Neuronal stem cell (in vitro differentiated cells): ENCODE measurements around the gene RAP1A.

ENCODE experiments used
- DNase-seq: peaks from one replicate; pipeline ENCODE4 v3.0.0-alpha.2; 2013; ENCODE audit warnings: low spot score
- H2AFZ ChIP-seq: one replicate; pipeline ENCODE4 v1.6.1; 2013; ENCODE audit warnings: mild to moderate bottlenecking, low read length, inconsistent platforms
- H2AK5ac ChIP-seq: 2 replicates; pipeline ENCODE4 v1.6.1; 2013; ENCODE audit warnings: low read depth, mild to moderate bottlenecking, inconsistent platforms, low read length, moderate library complexity, mixed read lengths
- H2BK120ac ChIP-seq: 2 replicates; pipeline ENCODE4 v1.6.1; 2013; ENCODE audit warnings: low read depth, mild to moderate bottlenecking, inconsistent platforms, low read length, moderate library complexity, mixed read lengths
- H2BK12ac ChIP-seq: one replicate; pipeline ENCODE4 v1.6.1; 2013; ENCODE audit warnings: low read length, inconsistent platforms
- H2BK15ac ChIP-seq: 2 replicates; pipeline ENCODE4 v1.6.1; 2013; ENCODE audit warnings: mild to moderate bottlenecking, low read length, inconsistent platforms, mixed read lengths
- H2BK5ac ChIP-seq: one replicate; pipeline ENCODE4 v1.6.1; 2013; ENCODE audit warnings: inconsistent platforms, mild to moderate bottlenecking, low read length, moderate library complexity
- H3K14ac ChIP-seq: one replicate; pipeline ENCODE4 v1.6.1; 2013; ENCODE audit warnings: low read length, inconsistent platforms
- H3K18ac ChIP-seq: 2 replicates; pipeline ENCODE4 v1.6.1; 2013; ENCODE audit warnings: low read length, inconsistent platforms
- H3K23ac ChIP-seq: 2 replicates; pipeline ENCODE4 v1.6.1; 2013; ENCODE audit warnings: low read depth, mild to moderate bottlenecking, mixed read lengths, low read length, inconsistent platforms; ENCODE audit not compliant: poor library complexity
- H3K27ac ChIP-seq: replicated peaks from 3 replicates; pipeline ENCODE4 v1.5.1; 2013; ENCODE audit warnings: low read length, inconsistent platforms
- H3K27me3 ChIP-seq, 3 experiments: 2 replicates each; pipeline ENCODE4 v1.6.1; 2013; ENCODE audit warnings: low read length in 3 of 3, mild to moderate bottlenecking in 2 of 3, inconsistent platforms in 1 of 3, low read depth in 1 of 3, mixed read lengths in 1 of 3, moderate library complexity in 1 of 3; ENCODE audit not compliant: control insufficient read depth in 3 of 3, insufficient read depth in 3 of 3
- H3K36me3 ChIP-seq, 2 donors: replicated peaks in 1 of 2; 2 replicates each; pipeline ENCODE4 v1.6.1; 2013; ENCODE audit warnings: low read length in 2 of 2; ENCODE audit not compliant: control insufficient read depth in 2 of 2, insufficient read depth in 2 of 2
- H3K4ac ChIP-seq: 2 replicates; pipeline ENCODE4 v1.6.1; 2013; ENCODE audit warnings: inconsistent platforms, mild to moderate bottlenecking, low read length, moderate library complexity
- H3K4me1 ChIP-seq, 2 donors: 1 replicate in 1 of 2; 2 replicates in 1 of 2; pipeline ENCODE4 v1.6.1; 2013; ENCODE audit warnings: low read length in 2 of 2, low read depth in 1 of 2; ENCODE audit not compliant: control insufficient read depth in 2 of 2, insufficient read depth in 1 of 2
- H3K4me2 ChIP-seq: one replicate; pipeline ENCODE4 v1.6.1; 2013; ENCODE audit warnings: mild to moderate bottlenecking, low read length, inconsistent platforms; ENCODE audit not compliant: insufficient read depth, poor library complexity, severe bottlenecking
- H3K4me3 ChIP-seq, 2 donors: 2 replicates each; pipeline ENCODE4 v1.5.1; 2013; ENCODE audit warnings: low read length in 2 of 2, mild to moderate bottlenecking in 2 of 2, inconsistent platforms in 1 of 2, moderate library complexity in 1 of 2
- H3K79me1 ChIP-seq: one replicate; pipeline ENCODE4 v1.6.1; 2013; ENCODE audit warnings: low read depth, mild to moderate bottlenecking, inconsistent platforms, low read length, moderate library complexity
- H3K9ac ChIP-seq: one replicate; pipeline ENCODE4 v1.6.1; 2013; ENCODE audit warnings: mild to moderate bottlenecking, low read depth, low read length, inconsistent platforms; ENCODE audit not compliant: poor library complexity
- H3K9me3 ChIP-seq, 2 donors: replicated peaks in 1 of 2; 2 replicates each; pipeline versions ENCODE3 to v1.6.1; 2013; ENCODE audit warnings: low read length in 2 of 2, mild to moderate bottlenecking in 2 of 2, inconsistent platforms in 1 of 2, low read depth in 1 of 2, mixed read lengths in 1 of 2, moderate library complexity in 1 of 2; ENCODE audit not compliant: control insufficient read depth in 2 of 2, insufficient read depth in 1 of 2
- H4K8ac ChIP-seq: one replicate; pipeline ENCODE4 v1.6.1; 2013; ENCODE audit warnings: low read depth, mild to moderate bottlenecking, inconsistent platforms, low read length, moderate library complexity
- H4K91ac ChIP-seq: one replicate; pipeline ENCODE4 v1.6.1; 2013; ENCODE audit warnings: low read length, low read depth, mild to moderate bottlenecking, inconsistent platforms; ENCODE audit not compliant: poor library complexity
- WGBS, 2 donors: extraction: QIAGEN DNeasy Blood & Tissue Kit; methylation state at CpG; one replicate each; pipeline ENCODE4 v1.1.7; 2013; ENCODE audit warnings: missing lambda C conversion rate in 2 of 2, mixed read lengths in 1 of 2; ENCODE audit not compliant: insufficient read length in 2 of 2, insufficient replicate concordance in 1 of 2; ENCODE audit errors: extremely low coverage in 2 of 2; 5-methylcytosine and 5-hydroxymethylcytosine counted together

The RAP1A gene

DNA sequence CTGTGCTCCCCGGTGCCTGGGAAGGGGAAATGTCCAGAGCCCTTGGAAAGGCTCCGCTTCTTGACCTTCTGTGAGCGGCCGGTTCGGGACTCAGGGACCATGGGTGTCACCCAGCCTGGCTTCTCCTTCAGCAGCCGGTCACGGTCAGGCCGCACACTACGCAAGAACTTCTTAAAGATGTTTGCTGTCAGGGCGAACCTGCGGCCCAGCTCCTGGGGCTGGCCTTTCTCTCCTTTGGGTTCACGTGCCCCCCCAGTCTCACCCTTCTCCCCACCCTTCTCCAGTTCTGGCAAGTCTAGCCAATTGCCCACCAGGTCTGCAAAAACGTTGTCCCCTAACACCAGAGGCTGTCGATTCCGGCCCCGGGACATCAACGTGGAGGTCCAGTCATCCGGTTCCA is 107.5 kb downstream of the RAP1A start:
- H3K4me1 ChIP-seq, result peaks cover 14 to 39% of the 10 kb centered on the region in 2 donors
- no peaks in the 10 kb centered on the region for H3K27me3 ChIP-seq
- H3K18ac ChIP-seq, result peak overlapping the region; percentile 58
- no peak overlapping the region for H2AFZ ChIP-seq
- H3K23ac ChIP-seq, result peak overlapping the region; percentile 47
- H3K9ac ChIP-seq, result peak overlapping the region; percentile 6
- WGBS, 2 donors, result no CpG with 5 or more reads among the region's 18 CpGs
- H3K36me3 ChIP-seq, result peaks cover 0 to 11% of the 10 kb centered on the region in 2 donors
- H2BK12ac ChIP-seq, result no peak overlapping the region
- DNase-seq, result no peak
- peaks cover 5% of the 10 kb centered on the region for H3K79me1 ChIP-seq
- peak overlapping the region; percentile 61 for H2AK5ac ChIP-seq
- no peak overlapping the region for H3K27ac ChIP-seq
- no peak overlapping the region for H4K91ac ChIP-seq
- no peak overlapping the region for H3K4me3 ChIP-seq
- H3K9me3 ChIP-seq, result no peaks in the 10 kb centered on the region
- no peak overlapping the region for H3K14ac ChIP-seq
- no peak overlapping the region for H3K4ac ChIP-seq
- H2BK120ac ChIP-seq, result no peak overlapping the region
- H4K8ac ChIP-seq, result no peak overlapping the region
- H2BK5ac ChIP-seq, result peak overlapping the region; percentile 33
- H3K4me2 ChIP-seq, result no peak overlapping the region
- peak overlapping the region; percentile 42 for H2BK15ac ChIP-seq

DNA sequence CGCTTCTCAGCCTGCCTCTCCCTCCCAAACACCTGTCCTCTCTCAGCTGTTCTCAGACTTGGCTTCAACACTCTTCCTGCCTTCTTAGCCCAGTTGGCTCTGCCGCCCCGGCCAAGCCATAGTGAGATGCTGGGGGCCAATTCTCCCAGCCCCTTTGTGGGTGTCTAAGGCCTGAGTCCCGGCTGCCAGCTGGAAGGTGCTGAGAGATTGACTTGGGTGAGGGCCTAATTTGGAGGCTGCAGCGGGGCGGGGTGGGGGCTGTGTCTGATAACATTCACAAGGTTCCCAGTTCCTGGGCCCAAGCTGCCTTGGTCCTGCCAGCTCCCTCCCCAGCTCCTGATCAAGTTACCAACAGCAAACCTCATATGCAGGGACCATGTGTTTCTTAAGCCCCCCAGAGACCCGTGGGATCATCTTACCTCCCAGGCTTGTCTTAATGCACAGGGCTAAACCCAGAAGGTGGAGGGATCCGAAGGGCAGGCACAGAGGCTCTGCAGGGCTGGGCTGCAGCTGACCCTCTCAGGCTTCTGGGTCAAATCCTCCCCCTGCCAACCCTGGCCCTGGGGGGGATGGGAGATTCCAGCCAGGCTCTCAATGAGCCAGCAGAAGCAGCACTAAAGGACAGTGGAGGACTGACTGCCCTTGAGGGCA is 109.8 kb downstream of the RAP1A start:
- no peak overlapping the region for H3K4me2 ChIP-seq
- no peak for DNase-seq
- no peaks in the 10 kb centered on the region for H3K27me3 ChIP-seq
- WGBS, 2 donors, result no CpG with 5 or more reads among the region's 8 CpGs
- H3K9ac ChIP-seq, result peak overlapping the region; percentile 7
- H3K14ac ChIP-seq, result peak overlapping the region; percentile 58
- no peak overlapping the region for H3K4me3 ChIP-seq
- peak overlapping the region; percentile 72 for H2AK5ac ChIP-seq
- peak overlapping the region; percentile 6 for H3K18ac ChIP-seq
- H3K9me3 ChIP-seq, result no peaks in the 10 kb centered on the region
- H2AFZ ChIP-seq, result no peak overlapping the region
- H3K79me1 ChIP-seq, result peaks cover 5% of the 10 kb centered on the region
- H4K8ac ChIP-seq, result no peak overlapping the region
- H2BK15ac ChIP-seq, result peak overlapping the region; percentile 25
- H2BK5ac ChIP-seq, result peak overlapping the region; percentile 1
- H3K23ac ChIP-seq, result no peak overlapping the region
- H3K4me1 ChIP-seq, result peaks cover 30 to 43% of the 10 kb centered on the region in 2 donors
- H3K4ac ChIP-seq, result no peak overlapping the region
- H2BK120ac ChIP-seq, result no peak overlapping the region
- H3K36me3 ChIP-seq, result peaks cover 0 to 15% of the 10 kb centered on the region in 2 donors
- H3K27ac ChIP-seq, result no peak overlapping the region
- H4K91ac ChIP-seq, result no peak overlapping the region
- H2BK12ac ChIP-seq, result no peak overlapping the region

DNA sequence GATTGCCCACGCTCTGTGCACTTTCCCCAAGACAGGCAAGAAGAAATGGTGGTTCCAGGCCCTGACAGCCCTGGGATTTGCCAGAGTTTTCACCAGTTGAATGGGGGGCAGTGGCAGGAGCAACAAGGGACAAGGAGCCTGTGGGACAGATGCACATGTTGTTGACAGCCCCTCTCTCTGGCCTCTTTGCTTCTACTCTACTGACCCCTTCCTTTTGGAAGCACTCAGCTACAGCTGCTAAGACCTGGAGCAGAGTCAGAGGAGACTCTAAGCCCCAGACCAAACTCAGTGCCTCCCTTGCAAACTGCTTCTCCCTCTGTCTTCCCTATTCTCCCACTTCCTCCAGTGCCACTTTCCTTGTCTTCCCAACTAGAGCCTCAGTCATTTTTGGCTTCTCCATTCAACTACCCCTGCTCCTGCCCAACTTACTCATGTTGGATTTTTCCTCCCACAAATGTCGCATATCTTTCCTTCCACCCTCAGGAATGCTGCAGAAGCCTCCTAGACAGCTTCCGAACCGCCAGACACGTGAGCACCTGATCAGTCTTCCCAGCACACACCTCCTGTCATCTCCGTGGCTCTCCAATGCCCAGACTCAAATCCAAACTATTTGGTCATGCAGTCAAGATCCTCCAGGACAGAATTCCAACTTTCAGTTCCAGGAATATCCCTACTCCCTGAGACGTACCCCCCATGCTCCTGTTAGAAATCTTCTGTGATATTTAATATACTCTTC is 110.5 kb downstream of the RAP1A start:
- Histone ChIP-seq H3K27me3 (no peaks in the 10 kb centered on the region), H3K14ac (no peak overlapping the region), H2BK5ac (no peak overlapping the region), H2AK5ac (peak overlapping the region; percentile 72), H2AFZ (no peak overlapping the region), H3K36me3 (peaks cover 0 to 15% of the 10 kb centered on the region in 2 donors), H4K8ac (no peak overlapping the region), H3K4me3 (no peak overlapping the region), H3K27ac (no peak overlapping the region), H3K23ac (no peak overlapping the region), H3K4me1 (peaks cover 32 to 35% of the 10 kb centered on the region in 2 donors), H2BK15ac (no peak overlapping the region), H3K79me1 (peaks cover 5% of the 10 kb centered on the region), H3K18ac (peak overlapping the region; percentile 6), H4K91ac (no peak overlapping the region), H3K9me3 (no peaks in the 10 kb centered on the region), H2BK12ac (no peak overlapping the region), H3K9ac (no peak overlapping the region), H2BK120ac (no peak overlapping the region), H3K4ac (no peak overlapping the region), H3K4me2 (no peak overlapping the region)
- no peak for DNase-seq
- no CpG with 5 or more reads among the region's 7 CpGs for WGBS, 2 donors

DNA sequence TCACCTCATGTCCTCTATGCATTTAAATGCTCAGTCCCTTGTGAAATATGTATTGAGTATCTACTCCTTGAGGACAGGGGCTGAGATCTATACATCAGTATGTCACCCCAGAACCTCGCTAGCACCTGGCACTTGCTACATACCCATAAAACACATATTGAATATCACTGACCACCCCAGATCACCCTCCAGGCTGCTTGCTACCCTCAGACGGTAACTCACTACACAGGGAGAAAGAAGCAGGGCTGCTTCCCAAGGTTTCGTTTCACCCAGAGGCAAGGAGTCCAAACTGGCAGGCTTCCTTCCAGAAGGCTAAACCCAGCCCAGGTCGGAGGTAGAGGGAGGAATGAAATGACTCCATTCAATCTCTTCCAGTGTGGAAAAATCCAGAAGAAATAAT is 111.1 kb downstream of the RAP1A start:
- H3K9me3 ChIP-seq, result no peaks in the 10 kb centered on the region
- no peak overlapping the region for H3K18ac ChIP-seq
- no peak overlapping the region for H2BK12ac ChIP-seq
- H2BK120ac ChIP-seq, result no peak overlapping the region
- no peak overlapping the region for H4K8ac ChIP-seq
- no peaks in the 10 kb centered on the region for H3K27me3 ChIP-seq
- no peak overlapping the region for H2BK5ac ChIP-seq
- no peak overlapping the region for H2BK15ac ChIP-seq
- no peak overlapping the region for H3K14ac ChIP-seq
- H3K4me2 ChIP-seq, result no peak overlapping the region
- H3K4ac ChIP-seq, result no peak overlapping the region
- no peak overlapping the region for H3K9ac ChIP-seq
- no peak for DNase-seq
- no peak overlapping the region for H3K23ac ChIP-seq
- no peak overlapping the region for H4K91ac ChIP-seq
- no peak overlapping the region for H3K27ac ChIP-seq
- H3K79me1 ChIP-seq, result peaks cover 5% of the 10 kb centered on the region
- H3K4me1 ChIP-seq, result peaks cover 35 to 37% of the 10 kb centered on the region in 2 donors
- H3K36me3 ChIP-seq, result peaks cover 0 to 15% of the 10 kb centered on the region in 2 donors
- no peak overlapping the region for H2AK5ac ChIP-seq
- H2AFZ ChIP-seq, result no peak overlapping the region
- no peak overlapping the region for H3K4me3 ChIP-seq
- WGBS, 2 donors, result no CpG with 5 or more reads among the region's 4 CpGs
